Activated naive CD4-positive, alpha-beta T cell treated with anti-CD3 and anti-CD28 coated beads for 36 hours (primary cell): ENCODE measurements around the gene POLR1A. TPM values are rescaled to one million over a fixed set of nuclear protein-coding genes. Genes with fewer than 3 reads are reported as not detected.
"Not testable (repeated sequence)": the region's sequence is repeated elsewhere in the genome, so short reads cannot be mapped to it uniquely, and the experiment has no call there.

Experiments
- CTCF ChIA-PET: fragments of 350-600 bp; sonication (Branson Sonifier 250); formaldehyde crosslinking; loops from one replicate; lab custom pipeline; 2021; ENCODE audit warnings: antibody characterized with exemption; lab: Charles Lee
- DNase-seq: peaks from one replicate; pipeline ENCODE4 v3.0.0-alpha.2; 2020
- H3K27ac Mint-ChIP-seq: one replicate; pipeline ENCODE4 v1.8.0; 2021; ENCODE audit warnings: mild to moderate bottlenecking, mixed read lengths
- H3K27me3 Mint-ChIP-seq: one replicate; pipeline ENCODE4 v1.8.0; 2021; ENCODE audit warnings: low read depth, mixed read lengths
- H3K36me3 Mint-ChIP-seq: one replicate; pipeline ENCODE4 v1.8.0; 2021; ENCODE audit warnings: low read depth, mixed read lengths
- H3K4me1 Mint-ChIP-seq: one replicate; pipeline ENCODE4 v1.8.0; 2021; ENCODE audit warnings: low read depth, mixed read lengths
- H3K4me3 Mint-ChIP-seq: one replicate; pipeline ENCODE4 v1.8.0; 2021; ENCODE audit warnings: mild to moderate bottlenecking, moderate library complexity, mixed read lengths
- H3K9me3 Mint-ChIP-seq: one replicate; pipeline ENCODE4 v1.8.0; 2021; ENCODE audit warnings: mixed read lengths
- intact Hi-C: fragments of 100-400 bp; cut with micrococcal nuclease; formaldehyde crosslinking; loops from one replicate; pipeline ENCODE4 v1.15.1; 2023
- total RNA-seq, 2 experiments: library from RNA; stranded (reverse); gene quantifications; one replicate each; pipeline ENCODE4 v1.2.3, GENCODE V29; 2021

The POLR1A gene
- total RNA-seq, 2 experiments from 2014 or later, result 25.3 to 27.1 TPM

- CTCF ChIA-PET, result no interaction called here
- Mint-ChIP-seq H3K36me3 (no peaks in the 10 kb centered on the region), H3K27me3 (no peaks in the 10 kb centered on the region), H3K4me3 (no peak overlapping the region), H3K27ac (peak overlapping the region; percentile 30), H3K4me1 (peaks cover 58% of the 10 kb centered on the region), H3K9me3 (no peaks in the 10 kb centered on the region)
- intact Hi-C loops, result no loop called here
- no peak for DNase-seq
Measured at GRCh38 chr2:85998071-85998991, 107.4 kb downstream of the POLR1A start.

DNA sequence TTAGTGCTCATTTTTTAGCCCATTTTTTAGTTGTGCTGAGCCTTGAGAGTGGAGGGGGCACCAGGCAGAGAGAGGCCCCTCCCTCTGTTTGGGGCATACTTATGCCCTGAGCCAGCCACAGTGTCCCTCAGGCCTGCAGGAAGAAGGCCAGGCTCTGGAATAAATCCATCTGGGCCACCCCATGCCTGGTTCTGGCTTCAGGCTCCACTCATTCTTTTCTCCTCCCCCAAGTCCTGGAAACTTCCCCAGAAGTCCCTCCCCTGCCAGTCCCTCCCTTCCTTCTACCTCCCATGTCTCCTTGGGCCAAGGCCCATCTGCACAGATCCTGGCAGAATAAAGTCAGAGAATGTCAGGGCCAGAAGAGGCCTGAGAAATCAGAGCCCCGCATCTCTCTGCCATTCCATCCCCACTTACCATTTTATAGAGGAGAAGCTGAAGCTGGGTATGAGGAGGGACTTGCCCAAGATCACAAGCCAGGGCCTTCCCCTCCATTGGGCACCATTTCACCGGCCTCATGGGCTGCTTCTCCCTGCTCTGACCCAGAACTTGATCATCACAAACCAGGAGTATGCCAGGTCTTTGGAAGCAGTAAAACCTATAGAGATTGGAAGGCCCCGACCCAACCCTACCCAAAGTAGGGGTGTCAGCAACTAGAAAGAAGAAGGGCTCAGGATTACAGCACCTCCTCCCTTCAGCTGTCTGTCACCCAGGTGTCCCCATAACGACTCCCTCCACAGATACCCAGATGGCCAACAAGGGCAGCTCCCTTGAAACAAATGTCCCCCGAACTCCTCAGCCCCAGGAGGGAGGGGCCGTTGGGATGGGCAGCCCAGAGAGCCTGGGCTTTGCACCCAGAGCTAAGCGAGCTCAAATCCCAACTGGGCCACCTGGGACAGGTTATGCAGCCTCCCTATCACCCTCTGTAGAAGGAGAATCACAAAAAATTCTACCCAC lies 108.4 kb downstream of the POLR1A start:
- Mint-ChIP-seq H3K36me3 (no peaks in the 10 kb centered on the region), H3K4me1 (peaks cover 58% of the 10 kb centered on the region), H3K4me3 (no peak overlapping the region), H3K9me3 (no peaks in the 10 kb centered on the region), H3K27me3 (no peaks in the 10 kb centered on the region), H3K27ac (no peak overlapping the region)
- intact Hi-C loops, result no loop called here
- no peak for DNase-seq
- CTCF ChIA-PET, result interaction anchor here (1.6 kb wide), 1 partner anchor 108 kb away, joined by 5 read pairs; the partner anchor contains the start of gene ST3GAL5

GRCh38 chr2:85996591-85996990 lies 109.1 kb downstream of the POLR1A start:
- peaks cover 1% of the 10 kb centered on the region for H3K9me3 Mint-ChIP-seq
- CTCF ChIA-PET, result interaction anchor here (1.6 kb wide), 1 partner anchor 108 kb away, joined by 5 read pairs; the partner anchor contains the start of gene ST3GAL5
- no peaks in the 10 kb centered on the region for H3K27me3 Mint-ChIP-seq
- peaks cover 58% of the 10 kb centered on the region for H3K4me1 Mint-ChIP-seq
- H3K27ac Mint-ChIP-seq, result no peak overlapping the region
- no peak overlapping the region for H3K4me3 Mint-ChIP-seq
- no peaks in the 10 kb centered on the region for H3K36me3 Mint-ChIP-seq
- DNase-seq, result no peak
- intact Hi-C loops, result no loop called here

GRCh38 chr2:85995648-85996529 lies 109.8 kb downstream of the POLR1A start:
- no peak for DNase-seq

DNA sequence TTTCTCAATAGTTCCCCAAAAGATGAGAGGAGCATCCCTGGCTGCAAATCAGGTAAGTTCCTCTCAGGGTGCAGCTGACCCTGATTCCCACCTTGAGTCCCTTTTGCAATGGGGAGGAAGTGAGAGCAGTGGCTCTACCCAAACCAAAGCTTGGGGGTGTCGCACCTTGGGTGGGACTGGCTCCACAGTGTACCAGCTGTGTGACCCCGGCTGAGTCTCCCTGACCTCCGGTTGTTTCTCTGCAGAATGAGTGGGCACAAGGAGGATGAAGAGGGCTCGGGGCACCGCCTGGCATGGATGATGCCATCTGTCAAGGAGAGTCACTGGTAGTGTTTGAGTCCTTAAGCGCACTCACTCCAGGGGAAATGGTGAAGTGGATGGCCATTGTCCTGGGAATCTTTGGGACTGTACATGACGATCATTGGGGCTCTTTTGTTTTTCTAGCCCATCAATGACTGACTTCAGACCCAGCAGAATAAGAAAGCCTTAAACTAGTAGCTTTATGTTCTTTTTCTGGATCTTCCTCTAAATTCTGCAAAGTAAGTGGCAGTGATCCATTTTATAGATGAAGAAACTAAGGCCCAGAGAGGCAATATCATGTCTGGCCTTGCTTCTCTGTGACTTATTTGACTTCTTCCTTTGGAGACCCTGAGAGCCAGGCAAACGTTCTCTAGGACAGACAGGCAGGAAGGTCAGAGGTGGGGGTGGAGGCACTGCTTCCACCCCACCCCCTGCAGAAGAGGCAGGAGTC lies 110.6 kb downstream of the POLR1A start:
- H3K9me3 Mint-ChIP-seq, result peaks cover 1% of the 10 kb centered on the region
- no peaks in the 10 kb centered on the region for H3K36me3 Mint-ChIP-seq
- DNase-seq, result no peak
- H3K4me3 Mint-ChIP-seq, result no peak overlapping the region
- intact Hi-C loops, result loop anchor here (1.0 to 5.0 kb wide), 6 partner anchors 22 to 106 kb away; no protein-coding TSS in a partner anchor
- H3K27me3 Mint-ChIP-seq, result no peaks in the 10 kb centered on the region
- CTCF ChIA-PET, result interaction anchor here (0.9 to 1.9 kb wide), 4 partner anchors 14 to 167 kb away, joined by 3 to 13 read pairs (median 8); no protein-coding TSS in a partner anchor
- peak overlapping the region; percentile 30 for H3K27ac Mint-ChIP-seq
- peaks cover 44% of the 10 kb centered on the region for H3K4me1 Mint-ChIP-seq

More at GRCh38 chr2:85995648-85996529, 109.8 kb downstream of the POLR1A start:
- H3K36me3 Mint-ChIP-seq, result no peaks in the 10 kb centered on the region
- CTCF ChIA-PET, result interaction anchor here (1.6 kb wide), 1 partner anchor 107 kb away, joined by 5 read pairs; the partner anchor contains the start of gene ST3GAL5
- H3K27ac Mint-ChIP-seq, result no peak overlapping the region
- H3K27me3 Mint-ChIP-seq, result no peaks in the 10 kb centered on the region
- peaks cover 1% of the 10 kb centered on the region for H3K9me3 Mint-ChIP-seq
- H3K4me3 Mint-ChIP-seq, result no peak overlapping the region
- peaks cover 52% of the 10 kb centered on the region for H3K4me1 Mint-ChIP-seq
- intact Hi-C loops, result loop anchor here (2.0 kb wide), 1 partner anchor 21 kb away; no protein-coding TSS in a partner anchor

- H3K4me3 Mint-ChIP-seq, result no peak overlapping the region
- peaks cover 1% of the 10 kb centered on the region for H3K9me3 Mint-ChIP-seq
- no peaks in the 10 kb centered on the region for H3K27me3 Mint-ChIP-seq
- CTCF ChIA-PET, result interaction anchor here (0.7 to 1.9 kb wide), 7 partner anchors 10 to 171 kb away, joined by 3 to 13 read pairs (median 4); no protein-coding TSS in a partner anchor
- intact Hi-C loops, result loop anchor here (1.0 to 5.0 kb wide), 6 partner anchors 22 to 105 kb away; no protein-coding TSS in a partner anchor
- H3K36me3 Mint-ChIP-seq, result no peaks in the 10 kb centered on the region
- peaks cover 39% of the 10 kb centered on the region for H3K4me1 Mint-ChIP-seq
- no peak overlapping the region for H3K27ac Mint-ChIP-seq
- DNase-seq, result no peak
Measured at GRCh38 chr2:85994421-85994777, 111.3 kb downstream of the POLR1A start.

DNA sequence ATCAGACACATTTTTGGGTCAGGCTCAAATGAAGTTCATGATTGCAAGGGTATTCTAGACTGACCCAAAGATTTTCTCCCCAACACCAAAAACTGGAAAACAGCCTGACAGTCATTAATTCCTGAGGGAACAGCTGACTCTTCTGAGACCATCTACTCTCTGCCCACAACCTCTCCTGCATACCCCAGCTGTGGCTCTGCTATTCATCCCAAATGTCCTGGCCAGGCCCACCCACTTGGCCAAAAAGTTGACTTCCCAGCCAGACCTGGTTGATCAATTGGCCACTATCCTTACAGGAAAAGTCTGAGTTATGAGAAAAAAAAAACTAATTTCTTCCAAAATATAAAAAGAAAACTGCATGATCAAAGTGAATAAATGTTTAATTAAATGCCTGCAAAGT lies 113.1 kb downstream of the POLR1A start:
- H3K36me3 Mint-ChIP-seq, result no peaks in the 10 kb centered on the region
- no peaks in the 10 kb centered on the region for H3K27me3 Mint-ChIP-seq
- intact Hi-C loops, result loop anchor here (5.0 kb wide), 2 partner anchors 60 to 80 kb away; no protein-coding TSS in a partner anchor
- no peak overlapping the region for H3K27ac Mint-ChIP-seq
- H3K4me1 Mint-ChIP-seq, result peaks cover 23% of the 10 kb centered on the region
- no peak for DNase-seq
- H3K4me3 Mint-ChIP-seq, result no peak overlapping the region
- H3K9me3 Mint-ChIP-seq, result peaks cover 1% of the 10 kb centered on the region
- CTCF ChIA-PET, result interaction anchor here (0.6 kb wide), 1 partner anchor 142 kb away, joined by 3 read pairs; no protein-coding TSS in a partner anchor

DNA sequence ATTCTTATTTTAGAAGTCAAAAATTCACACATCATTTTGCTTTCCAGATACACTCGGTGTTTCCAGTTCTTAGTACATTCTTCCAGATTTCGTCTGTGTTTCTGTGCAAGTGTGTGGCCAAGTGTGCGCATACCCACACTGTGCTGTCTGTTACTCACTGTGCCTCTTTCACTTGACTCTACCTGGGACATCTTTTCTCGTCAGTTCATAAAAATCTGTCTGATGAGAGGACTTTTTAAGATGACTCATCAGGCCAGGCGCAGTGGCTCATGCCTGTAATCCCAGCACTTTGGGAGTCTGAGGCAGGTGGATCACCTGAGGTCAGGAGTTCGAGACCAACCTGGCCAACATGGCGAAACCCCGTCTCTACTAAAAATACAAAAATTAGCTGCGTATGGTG lies 113.6 kb downstream of the POLR1A start:
- CTCF ChIA-PET, result interaction anchor here (0.6 kb wide), 1 partner anchor 141 kb away, joined by 3 read pairs; no protein-coding TSS in a partner anchor
- not testable (repeated sequence) for DNase-seq, H3K36me3 Mint-ChIP-seq, H3K9me3 Mint-ChIP-seq, H3K27me3 Mint-ChIP-seq, H3K27ac Mint-ChIP-seq, H3K4me3 Mint-ChIP-seq
- H3K4me1 Mint-ChIP-seq, result peaks cover 18% of the 10 kb centered on the region
- intact Hi-C loops, result loop anchor here (5.0 kb wide), 2 partner anchors 60 to 80 kb away; no protein-coding TSS in a partner anchor

GRCh38 chr2:85990084-85990483 lies 115.6 kb downstream of the POLR1A start:
- intact Hi-C loops, result loop anchor here (5.0 kb wide), 2 partner anchors 58 to 82 kb away; no protein-coding TSS in a partner anchor
- Mint-ChIP-seq H3K4me3 (no peak overlapping the region), H3K36me3 (no peaks in the 10 kb centered on the region), H3K27me3 (no peaks in the 10 kb centered on the region), H3K27ac (no peak overlapping the region), H3K4me1 (peaks cover 15% of the 10 kb centered on the region), H3K9me3 (peaks cover 1% of the 10 kb centered on the region)
- DNase-seq, result no peak
- CTCF ChIA-PET, result interaction anchor here (0.6 kb wide), 1 partner anchor 171 kb away, joined by 3 read pairs; no protein-coding TSS in a partner anchor

DNA sequence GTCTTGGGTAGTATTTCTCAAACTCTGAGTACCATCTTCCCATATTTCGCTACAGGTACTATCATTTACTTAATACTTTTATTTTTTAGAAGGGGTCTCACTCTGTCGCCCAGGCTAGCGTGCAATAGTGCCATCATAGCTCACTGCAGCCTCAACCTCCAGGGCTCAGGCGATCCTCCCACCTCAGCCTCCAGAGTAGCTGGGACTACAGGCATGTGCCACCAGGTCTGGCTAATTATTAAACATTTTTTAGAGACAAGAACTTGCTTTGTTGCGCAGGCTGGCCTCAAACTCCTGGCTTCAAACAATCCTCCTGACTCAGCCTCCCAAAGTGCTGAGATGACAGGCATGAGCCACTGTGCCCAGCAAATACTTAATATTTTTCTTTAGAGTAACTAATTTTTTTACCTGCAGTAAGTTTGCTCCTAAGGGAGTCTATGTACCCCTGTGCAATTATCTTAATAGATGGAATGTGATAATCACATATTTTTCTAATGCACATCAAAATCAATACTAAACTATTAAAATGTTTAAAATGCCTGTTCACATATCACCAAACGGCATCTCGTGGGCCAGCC lies 116.3 kb downstream of the POLR1A start:
- Mint-ChIP-seq H3K4me1 (peaks cover 8% of the 10 kb centered on the region), H3K27me3 (no peaks in the 10 kb centered on the region), H3K4me3 (no peak overlapping the region), H3K27ac (no peak overlapping the region), H3K36me3 (no peaks in the 10 kb centered on the region), H3K9me3 (peaks cover 1% of the 10 kb centered on the region)
- CTCF ChIA-PET, result interaction anchor here (1.2 kb wide), 1 partner anchor 162 kb away, joined by 3 read pairs; no protein-coding TSS in a partner anchor
- DNase-seq, result no peak
- intact Hi-C loops, result no loop called here
